Measurements from ENCODE around the gene FBXW11.
"Not testable (repeated sequence)": the region's sequence is repeated elsewhere in the genome, so short reads cannot be mapped to it uniquely, and the experiment has no call there.

The FBXW11 gene

GRCh38 chr5:171980792-171981191 is 25.6 kb downstream of the FBXW11 start:
- DNase-seq: no peak

DNA sequence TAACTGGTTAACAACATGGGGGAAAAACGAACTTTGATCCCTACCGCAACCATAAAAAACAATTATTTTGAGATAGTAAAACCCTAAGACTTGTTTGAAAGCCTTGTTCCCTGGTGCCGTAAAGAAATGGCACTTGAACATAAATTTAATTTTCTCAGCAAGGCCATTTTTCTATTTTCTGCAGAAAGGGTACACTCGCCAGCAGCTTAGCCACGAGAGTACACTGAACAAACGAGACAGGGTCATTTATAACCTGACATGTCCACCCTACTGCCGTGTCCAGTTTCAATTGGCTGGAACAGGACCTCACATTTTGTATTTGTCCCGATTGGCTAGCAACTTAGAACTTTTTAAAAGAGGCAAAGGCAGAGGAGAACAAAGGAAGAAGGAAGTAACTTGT is 26.8 kb downstream of the FBXW11 start:
- DNase-seq: no peak

DNA sequence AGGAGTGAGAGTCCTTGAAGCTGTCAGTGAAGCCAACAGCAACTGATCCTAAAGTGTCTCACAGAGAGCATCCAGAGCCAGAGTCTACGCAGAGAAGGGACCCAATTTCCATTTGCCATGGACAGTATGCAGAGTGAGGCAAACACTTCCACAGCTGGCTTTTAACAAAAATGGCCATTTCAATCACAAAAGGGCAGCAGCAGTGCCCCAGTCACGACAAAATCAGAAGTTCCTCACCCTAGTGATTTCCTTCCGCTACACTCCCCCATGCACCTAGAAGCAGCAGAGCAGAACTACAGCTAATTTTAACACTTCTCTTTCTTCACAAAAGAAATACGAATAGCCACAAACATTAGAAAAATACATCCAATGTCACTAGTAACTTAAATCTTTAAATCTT is 27.9 kb downstream of the FBXW11 start:
- DNase-seq: no peak

GRCh38 chr5:171978016-171978415 is 28.4 kb downstream of the FBXW11 start:
- DNase-seq: no peak

- DNase-seq: not testable (repeated sequence)
Observed at GRCh38 chr5:171977244-171977950, 29.0 kb downstream of the FBXW11 start.

GRCh38 chr5:171975877-171976667 is 30.4 kb downstream of the FBXW11 start:
- no peak for DNase-seq

DNA sequence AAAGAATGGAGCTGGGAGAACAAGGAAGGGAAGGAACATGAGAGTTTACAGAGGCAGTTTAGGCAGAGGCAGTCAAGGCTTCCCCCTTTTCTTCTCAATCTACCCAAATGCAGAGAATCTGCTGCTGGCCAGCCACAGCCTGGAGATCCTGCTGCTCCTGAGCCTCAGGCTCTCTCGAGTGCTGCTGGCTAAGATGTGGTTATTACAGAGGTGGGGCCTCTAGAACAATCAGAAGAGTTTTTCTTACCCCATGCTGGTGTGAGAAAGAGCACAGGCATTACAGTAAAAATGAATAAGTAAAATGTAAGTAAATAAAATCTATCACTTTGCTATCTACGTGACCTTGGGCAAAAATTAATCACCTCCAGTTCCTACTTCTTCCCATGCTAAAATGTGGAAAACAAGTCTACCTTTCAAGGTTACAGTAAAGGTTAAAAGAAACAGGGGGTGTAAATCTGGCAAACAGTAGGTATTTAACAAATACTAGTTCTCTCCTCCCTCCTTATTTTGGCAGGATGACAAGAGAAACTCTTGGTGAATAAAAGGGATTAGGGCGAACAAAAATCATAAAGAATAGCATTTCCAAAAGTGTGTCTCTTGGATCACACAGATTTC is 31.1 kb downstream of the FBXW11 start:
- no peak for DNase-seq

GRCh38 chr5:171970826-171971225 is 35.6 kb downstream of the FBXW11 start:
- no peak for DNase-seq

GRCh38 chr5:171969288-171969880 is 37.1 kb downstream of the FBXW11 start:
- no peak for DNase-seq

GRCh38 chr5:171968531-171968930 is 37.9 kb downstream of the FBXW11 start:
- no peak for DNase-seq

GRCh38 chr5:171966964-171967363 is 39.5 kb downstream of the FBXW11 start:
- DNase-seq: no peak

GRCh38 chr5:171966270-171966669 is 40.2 kb downstream of the FBXW11 start:
- DNase-seq: no peak

DNA sequence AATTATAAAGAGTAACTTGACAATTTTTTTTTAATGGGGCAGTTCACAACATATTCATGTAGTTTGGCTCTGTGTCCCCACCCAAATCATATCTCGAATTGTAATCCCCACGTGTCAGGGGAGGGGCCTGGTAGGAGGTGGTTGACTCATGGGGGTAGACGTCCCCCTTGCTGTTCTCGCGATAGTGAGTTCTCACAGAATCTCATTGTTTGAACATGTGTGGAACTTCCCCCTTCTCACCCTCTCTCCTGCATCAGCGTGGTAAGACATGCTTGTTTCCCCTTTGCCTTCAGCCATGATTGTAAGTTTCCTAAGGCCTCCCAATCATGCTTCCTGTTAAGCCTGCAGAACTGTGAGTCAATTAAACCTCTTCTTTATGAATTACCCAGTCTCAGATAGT is 40.7 kb downstream of the FBXW11 start:
- DNase-seq: no peak

DNA sequence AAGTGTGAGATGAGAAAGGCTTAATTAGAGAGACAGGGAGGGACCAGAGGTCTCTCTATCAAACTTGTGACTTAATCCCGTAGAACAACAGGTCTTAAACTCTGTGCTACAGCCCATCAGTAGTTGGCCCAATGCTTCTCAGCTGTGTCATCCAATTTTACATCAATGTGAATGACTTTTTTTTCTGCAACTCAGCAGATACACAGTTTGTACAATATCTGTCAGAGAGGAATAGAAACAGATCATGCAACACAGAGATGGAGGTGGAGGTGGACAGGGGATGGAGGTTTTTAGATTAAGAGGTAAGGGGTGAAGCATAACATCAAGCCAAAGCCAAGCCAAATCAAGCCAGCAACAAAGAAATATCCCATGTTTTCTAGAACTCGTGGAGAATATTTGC is 43.0 kb downstream of the FBXW11 start:
- no peak for DNase-seq

- peak; percentile 27 to 38 for DNase-seq
Observed at GRCh38 chr5:171961117-171961516, 45.3 kb downstream of the FBXW11 start.

DNA sequence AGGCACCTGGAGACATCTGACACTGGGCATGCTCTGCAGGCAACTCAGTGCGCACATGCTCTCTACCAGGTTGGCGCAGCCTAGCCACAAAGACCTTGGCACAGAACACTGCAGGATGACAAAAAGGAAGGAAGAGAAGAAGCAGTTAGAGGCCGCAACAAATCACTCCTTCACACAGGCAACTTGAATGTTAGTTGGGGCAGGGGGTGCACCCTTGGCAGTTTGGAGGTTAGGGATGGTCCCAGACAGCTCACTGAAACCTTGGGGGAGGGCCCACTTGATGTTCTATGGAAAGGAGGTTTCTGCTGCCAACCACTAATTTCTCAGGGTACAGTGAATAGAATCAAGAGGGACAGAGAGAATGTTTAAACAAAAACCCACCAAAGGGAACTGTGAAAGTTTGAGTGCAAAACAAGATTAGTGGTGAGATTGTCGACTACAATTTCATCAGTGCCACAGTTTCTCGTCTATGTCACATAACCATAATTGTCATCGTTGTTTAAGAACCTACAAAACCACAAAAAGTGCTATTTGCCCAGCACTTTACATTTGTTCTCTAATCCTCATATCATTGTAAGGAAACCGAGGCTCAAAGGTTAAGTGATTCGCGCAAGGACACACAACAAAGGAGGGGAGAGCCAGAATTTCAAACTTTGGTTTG is 48.7 kb downstream of the FBXW11 start:
- DNase-seq: peak; percentile 43 to 52

DNA sequence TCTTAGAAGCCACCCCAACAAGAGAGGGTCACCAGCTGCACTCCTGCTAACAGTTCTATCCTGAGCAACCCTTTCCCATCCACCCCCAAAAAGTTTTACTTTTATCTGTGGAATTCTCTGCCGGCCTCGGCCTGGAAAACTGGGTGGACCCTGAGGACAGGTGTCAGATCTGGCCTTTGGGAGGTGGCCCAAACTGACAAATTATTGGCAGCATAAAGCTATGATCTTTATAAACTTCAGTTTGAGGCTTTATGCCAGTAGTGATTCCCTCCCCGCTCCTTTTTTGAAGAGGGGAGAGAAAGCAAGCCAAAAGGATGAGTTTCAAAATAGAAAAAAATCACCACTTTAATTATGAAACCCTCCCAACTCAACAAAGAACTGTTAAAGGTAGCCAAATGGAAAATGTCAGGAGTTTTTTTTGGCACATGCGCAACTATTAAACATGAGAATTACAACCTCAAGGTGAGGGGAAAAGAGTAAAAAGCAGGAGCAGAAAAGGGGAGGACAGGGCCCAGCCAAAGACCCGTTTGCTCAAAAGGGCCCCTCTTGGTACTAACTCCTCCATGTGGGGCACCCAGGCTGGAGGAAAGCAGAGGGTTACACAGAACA is 49.4 kb downstream of the FBXW11 start:
- no peak for DNase-seq

GRCh38 chr5:171956314-171956713 is 50.1 kb downstream of the FBXW11 start:
- DNase-seq: no peak

DNA sequence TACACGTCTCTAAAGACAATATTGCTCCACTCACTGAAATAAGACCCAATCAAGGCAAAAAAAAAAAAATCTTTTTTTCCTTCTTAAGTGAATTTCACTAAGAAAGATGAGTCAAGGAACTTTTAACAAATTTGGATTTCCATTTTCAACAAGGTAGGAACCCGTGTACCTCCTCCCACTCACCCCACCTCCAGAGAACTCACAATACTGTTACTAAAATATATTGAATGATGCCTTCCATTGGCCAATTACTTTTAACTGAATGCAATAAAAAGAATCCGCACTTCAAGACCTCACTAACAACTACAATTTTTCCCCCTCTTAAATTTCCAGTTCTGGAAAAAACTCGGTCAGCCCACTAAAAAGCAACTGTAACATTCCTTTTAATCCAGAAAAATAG is 50.7 kb downstream of the FBXW11 start:
- DNase-seq: no peak

DNA sequence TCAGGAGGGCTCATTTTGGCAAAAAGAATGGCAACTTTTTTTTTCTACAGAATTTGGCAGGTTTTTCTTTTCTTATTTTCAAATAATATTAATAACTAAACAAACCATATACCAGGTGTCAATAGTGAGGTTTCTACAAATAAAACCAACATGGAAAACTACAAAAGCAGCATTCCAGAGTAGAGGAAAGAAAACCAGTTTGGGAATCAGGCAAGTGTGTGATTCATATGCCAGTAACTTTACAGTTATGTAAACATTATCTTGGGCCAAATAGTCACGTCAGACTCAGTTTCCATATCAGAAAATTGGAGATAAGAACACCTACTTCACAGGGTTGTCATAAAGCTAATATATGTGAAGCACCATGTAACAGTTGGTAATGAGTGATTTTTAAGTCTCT is 51.7 kb downstream of the FBXW11 start:
- no peak for DNase-seq

GRCh38 chr5:171953860-171954701 is 52.4 kb downstream of the FBXW11 start:
- DNase-seq: no peak

DNA sequence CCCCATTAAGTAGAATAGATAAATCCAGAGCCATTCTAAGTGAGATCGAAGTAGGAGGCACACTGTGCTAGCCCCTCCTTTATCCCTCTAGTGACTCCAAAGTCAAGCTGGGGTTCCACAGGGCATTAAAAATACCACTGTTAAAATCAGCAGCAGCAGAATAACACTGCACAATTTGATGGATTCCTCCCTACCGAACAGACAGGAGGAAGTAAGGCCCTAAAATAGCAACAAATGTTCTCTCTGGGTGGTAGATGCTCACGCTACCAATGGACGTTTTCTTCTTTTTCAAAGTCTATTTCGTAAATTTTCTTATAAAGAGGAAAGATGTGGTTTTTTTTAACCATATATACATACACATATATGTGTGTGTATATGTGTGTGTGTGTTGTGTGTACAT is 54.4 kb downstream of the FBXW11 start:
- no peak for DNase-seq

Measured in stimulated activated CD4-positive, alpha-beta T cell treated with anti-CD3 and anti-CD28 coated beads, Interleukin-2, amount 100 ng/mL, for 48 hours (primary cell).